ENCODE measurements around the gene EBNA1BP2.
"Not testable (repeated sequence)": the region's sequence is repeated elsewhere in the genome, so short reads cannot be mapped to it uniquely, and the experiment has no call there.

Gene EBNA1BP2

GRCh38 chr1:43171876-43172526 lies at the start of gene EBNA1BP2, which contains the start of gene CFAP57:
TSS of gene EBNA1BP2 (minus strand) at chr1:43172290. CDS start at chr1:43172118, 172 bp downstream.
TSS of gene CFAP57 (plus strand) at chr1:43172330. CDS start at chr1:43172754, 424 bp downstream.
- DNase-seq (ENCODE audit: low read depth in 2 of 3, low spot score in 2 of 3): peak; percentile 76 to 81 (median 77)

- no peak for DNase-seq (ENCODE audit: low read depth in 2 of 3, low spot score in 2 of 3)
Measured at GRCh38 chr1:43221797-43222196, 49.7 kb upstream of the EBNA1BP2 start.

GRCh38 chr1:43220905-43221778 lies 49.1 kb upstream of the EBNA1BP2 start:
- DNase-seq (ENCODE audit: low read depth in 2 of 3, low spot score in 2 of 3): no peak

GRCh38 chr1:43217747-43218146 lies 45.7 kb upstream of the EBNA1BP2 start:
- DNase-seq (ENCODE audit: low read depth in 2 of 3, low spot score in 2 of 3): no peak

GRCh38 chr1:43214501-43215444 lies 42.7 kb upstream of the EBNA1BP2 start:
- no peak for DNase-seq (ENCODE audit: low read depth in 2 of 3, low spot score in 2 of 3)

- not testable (repeated sequence) for DNase-seq (ENCODE audit: low read depth in 2 of 3, low spot score in 2 of 3)
Measured at GRCh38 chr1:43208277-43208676, 36.2 kb upstream of the EBNA1BP2 start.

- DNase-seq (ENCODE audit: low read depth in 2 of 3, low spot score in 2 of 3): no peak
Measured at GRCh38 chr1:43207229-43207853, 35.3 kb upstream of the EBNA1BP2 start.

- no peak for DNase-seq (ENCODE audit: low read depth in 2 of 3, low spot score in 2 of 3)
Measured at GRCh38 chr1:43206600-43207228, 34.6 kb upstream of the EBNA1BP2 start.

- DNase-seq (ENCODE audit: low read depth in 2 of 3, low spot score in 2 of 3): no peak
Measured at GRCh38 chr1:43205671-43206070, 33.6 kb upstream of the EBNA1BP2 start.

GRCh38 chr1:43204394-43204793 lies 32.3 kb upstream of the EBNA1BP2 start:
- DNase-seq (ENCODE audit: low read depth in 2 of 3, low spot score in 2 of 3): no peak

- no peak for DNase-seq (ENCODE audit: low read depth in 2 of 3, low spot score in 2 of 3)
Measured at GRCh38 chr1:43203859-43204258, 31.8 kb upstream of the EBNA1BP2 start.

- DNase-seq (ENCODE audit: low read depth in 2 of 3, low spot score in 2 of 3): no peak
Measured at GRCh38 chr1:43199093-43199726, 27.1 kb upstream of the EBNA1BP2 start.

- no peak for DNase-seq (ENCODE audit: low read depth in 2 of 3, low spot score in 2 of 3)
Measured at GRCh38 chr1:43197343-43198127, 25.4 kb upstream of the EBNA1BP2 start.

GRCh38 chr1:43194509-43194908 lies 22.4 kb upstream of the EBNA1BP2 start:
- no peak for DNase-seq (ENCODE audit: low read depth in 2 of 3, low spot score in 2 of 3)

GRCh38 chr1:43188106-43188505 lies 16.0 kb upstream of the EBNA1BP2 start:
- DNase-seq (ENCODE audit: low read depth in 2 of 3, low spot score in 2 of 3): no peak

- no peak for DNase-seq (ENCODE audit: low read depth in 2 of 3, low spot score in 2 of 3)
Measured at GRCh38 chr1:43184995-43185394, 12.9 kb upstream of the EBNA1BP2 start.

GRCh38 chr1:43184388-43184787 lies 12.3 kb upstream of the EBNA1BP2 start:
- no peak for DNase-seq (ENCODE audit: low read depth in 2 of 3, low spot score in 2 of 3)

- DNase-seq (ENCODE audit: low read depth in 2 of 3, low spot score in 2 of 3): no peak
Measured at GRCh38 chr1:43177691-43178090, 5.6 kb upstream of the EBNA1BP2 start.

- DNase-seq (ENCODE audit: low read depth in 2 of 3, low spot score in 2 of 3): no peak
Measured at GRCh38 chr1:43174873-43175272, 2.8 kb upstream of the EBNA1BP2 start.
